ENCODE results near the gene LIN7B. TPM values are rescaled to one million over a fixed set of nuclear protein-coding genes. Genes with fewer than 3 reads are reported as not detected.

The LIN7B gene
- total and polyA plus RNA-seq, 2 of the 13 experiments (the other 11 are each of a cell fraction or from before 2014, with no cell fraction given), result 5.3 to 7.6 TPM

DNA sequence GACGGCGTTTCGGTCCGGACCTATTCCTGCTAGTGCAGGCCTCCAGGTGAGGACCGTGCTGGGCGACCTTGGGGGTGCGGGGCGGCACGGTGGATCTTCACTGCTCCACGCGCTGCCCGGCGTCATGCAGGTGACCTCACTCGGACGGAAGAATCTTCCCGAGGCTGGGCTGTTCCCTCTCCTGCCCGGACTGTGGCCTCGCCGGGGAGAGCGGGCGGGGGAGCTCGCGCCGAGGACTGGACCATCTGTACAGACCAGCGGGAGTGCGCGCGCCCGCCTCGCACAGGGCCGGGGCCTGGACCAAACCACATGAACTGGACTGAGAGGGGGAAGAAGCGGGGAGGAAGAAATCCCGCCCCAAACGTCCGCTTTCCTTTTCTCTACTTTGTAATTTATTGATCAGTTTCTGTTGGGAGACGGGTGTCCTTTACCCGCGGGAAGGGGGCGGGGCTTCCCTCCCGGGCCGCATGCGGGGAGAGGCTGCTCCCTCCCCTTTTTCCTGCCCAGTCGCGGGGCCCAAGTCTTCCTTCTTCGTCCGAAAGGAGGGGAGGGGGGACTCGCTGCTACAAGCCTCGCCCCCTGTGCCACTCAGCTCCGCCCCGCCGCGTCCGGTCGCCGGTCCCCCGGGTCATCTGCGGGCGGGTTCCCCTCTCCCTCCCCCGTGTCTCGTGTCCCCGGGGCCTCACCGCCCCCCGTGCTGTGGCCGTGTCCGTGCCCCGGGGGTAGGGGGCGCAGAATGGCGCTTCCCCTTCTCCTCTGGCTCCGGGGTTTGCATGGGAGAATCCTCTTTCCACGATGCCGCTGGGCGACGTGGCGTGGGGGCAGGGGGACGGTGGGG, 36.2 kb downstream of the LIN7B start (continued):
- TF ChIP-seq PPARG (CRISPR knock-in tag; conservative IDR thresholded peaks at IDR 0.05), result no peak
- 0 out of 2 replicates have a peak, but pooled peaks have one; percentile 0 for TF ChIP-seq KDM5A (IDR thresholded peaks at IDR 0.05; ENCODE audit: borderline replicate concordance, low read length)
- no peak for TF ChIP-seq PCBP1 (IDR thresholded peaks at IDR 0.05; ENCODE audit: borderline replicate concordance, low read depth, low read length)
- no peak for TF ChIP-seq CHCHD3 (CRISPR knock-in tag; IDR thresholded peaks at IDR 0.05)
- no peak for TF ChIP-seq MBNL3 (CRISPR knock-in tag; conservative IDR thresholded peaks at IDR 0.05)
- no peak; the same call in none of the 2 replicates for TF ChIP-seq ZSCAN25 (CRISPR knock-in tag; IDR thresholded peaks at IDR 0.05)
- no peak for TF ChIP-seq MEIS2 (CRISPR knock-in tag; IDR thresholded peaks at IDR 0.05)
- no peak for TF ChIP-seq ZNF644 (CRISPR knock-in tag; IDR thresholded peaks at IDR 0.05; ENCODE audit: low read depth)
- TF ChIP-seq SMARCC2 (IDR thresholded peaks at IDR 0.05), result no peak
- TF ChIP-seq, protein P1, sequence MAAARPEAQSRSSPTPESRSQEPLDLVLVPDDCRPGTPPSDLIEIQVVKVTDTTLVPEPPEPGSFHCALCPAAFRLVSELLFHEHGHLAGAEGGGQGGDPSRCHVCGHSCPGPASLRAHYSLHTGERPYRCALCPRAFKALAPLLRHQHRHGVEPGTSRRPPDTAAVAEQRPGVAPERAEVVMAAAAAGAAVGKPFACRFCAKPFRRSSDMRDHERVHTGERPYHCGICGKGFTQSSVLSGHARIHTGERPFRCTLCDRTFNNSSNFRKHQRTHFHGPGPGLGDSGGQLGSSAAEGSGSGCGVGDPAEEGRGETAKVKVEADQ (CRISPR knock-in tag; IDR thresholded peaks at IDR 0.05; ENCODE audit: borderline replicate concordance), result no peak
- TF ChIP-seq NR2F2 (IDR thresholded peaks at IDR 0.05; ENCODE audit: borderline replicate concordance, low read depth), result no peak
- TF ChIP-seq, protein P2, sequence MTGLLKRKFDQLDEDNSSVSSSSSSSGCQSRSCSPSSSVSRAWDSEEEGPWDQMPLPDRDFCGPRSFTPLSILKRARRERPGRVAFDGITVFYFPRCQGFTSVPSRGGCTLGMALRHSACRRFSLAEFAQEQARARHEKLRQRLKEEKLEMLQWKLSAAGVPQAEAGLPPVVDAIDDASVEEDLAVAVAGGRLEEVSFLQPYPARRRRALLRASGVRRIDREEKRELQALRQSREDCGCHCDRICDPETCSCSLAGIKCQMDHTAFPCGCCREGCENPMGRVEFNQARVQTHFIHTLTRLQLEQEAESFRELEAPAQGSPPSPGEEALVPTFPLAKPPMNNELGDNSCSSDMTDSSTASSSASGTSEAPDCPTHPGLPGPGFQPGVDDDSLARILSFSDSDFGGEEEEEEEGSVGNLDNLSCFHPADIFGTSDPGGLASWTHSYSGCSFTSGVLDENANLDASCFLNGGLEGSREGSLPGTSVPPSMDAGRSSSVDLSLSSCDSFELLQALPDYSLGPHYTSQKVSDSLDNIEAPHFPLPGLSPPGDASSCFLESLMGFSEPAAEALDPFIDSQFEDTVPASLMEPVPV (CRISPR knock-in tag; IDR thresholded peaks at IDR 0.05), result 0 out of 2 replicates have a peak, but pooled peaks have one; percentile 50
- TF ChIP-seq NKX3-1 (CRISPR knock-in tag; IDR thresholded peaks at IDR 0.05), result no peak
- peak; percentile 61; the same call in 1 of the 2 replicates for TF ChIP-seq PAX8 (CRISPR knock-in tag; IDR thresholded peaks at IDR 0.05; ENCODE audit: borderline replicate concordance)
- no peak; the same call in 1 of the 2 replicates for TF ChIP-seq RAD21 (CRISPR knock-in tag; IDR thresholded peaks at IDR 0.05)
- TF ChIP-seq, protein P3, sequence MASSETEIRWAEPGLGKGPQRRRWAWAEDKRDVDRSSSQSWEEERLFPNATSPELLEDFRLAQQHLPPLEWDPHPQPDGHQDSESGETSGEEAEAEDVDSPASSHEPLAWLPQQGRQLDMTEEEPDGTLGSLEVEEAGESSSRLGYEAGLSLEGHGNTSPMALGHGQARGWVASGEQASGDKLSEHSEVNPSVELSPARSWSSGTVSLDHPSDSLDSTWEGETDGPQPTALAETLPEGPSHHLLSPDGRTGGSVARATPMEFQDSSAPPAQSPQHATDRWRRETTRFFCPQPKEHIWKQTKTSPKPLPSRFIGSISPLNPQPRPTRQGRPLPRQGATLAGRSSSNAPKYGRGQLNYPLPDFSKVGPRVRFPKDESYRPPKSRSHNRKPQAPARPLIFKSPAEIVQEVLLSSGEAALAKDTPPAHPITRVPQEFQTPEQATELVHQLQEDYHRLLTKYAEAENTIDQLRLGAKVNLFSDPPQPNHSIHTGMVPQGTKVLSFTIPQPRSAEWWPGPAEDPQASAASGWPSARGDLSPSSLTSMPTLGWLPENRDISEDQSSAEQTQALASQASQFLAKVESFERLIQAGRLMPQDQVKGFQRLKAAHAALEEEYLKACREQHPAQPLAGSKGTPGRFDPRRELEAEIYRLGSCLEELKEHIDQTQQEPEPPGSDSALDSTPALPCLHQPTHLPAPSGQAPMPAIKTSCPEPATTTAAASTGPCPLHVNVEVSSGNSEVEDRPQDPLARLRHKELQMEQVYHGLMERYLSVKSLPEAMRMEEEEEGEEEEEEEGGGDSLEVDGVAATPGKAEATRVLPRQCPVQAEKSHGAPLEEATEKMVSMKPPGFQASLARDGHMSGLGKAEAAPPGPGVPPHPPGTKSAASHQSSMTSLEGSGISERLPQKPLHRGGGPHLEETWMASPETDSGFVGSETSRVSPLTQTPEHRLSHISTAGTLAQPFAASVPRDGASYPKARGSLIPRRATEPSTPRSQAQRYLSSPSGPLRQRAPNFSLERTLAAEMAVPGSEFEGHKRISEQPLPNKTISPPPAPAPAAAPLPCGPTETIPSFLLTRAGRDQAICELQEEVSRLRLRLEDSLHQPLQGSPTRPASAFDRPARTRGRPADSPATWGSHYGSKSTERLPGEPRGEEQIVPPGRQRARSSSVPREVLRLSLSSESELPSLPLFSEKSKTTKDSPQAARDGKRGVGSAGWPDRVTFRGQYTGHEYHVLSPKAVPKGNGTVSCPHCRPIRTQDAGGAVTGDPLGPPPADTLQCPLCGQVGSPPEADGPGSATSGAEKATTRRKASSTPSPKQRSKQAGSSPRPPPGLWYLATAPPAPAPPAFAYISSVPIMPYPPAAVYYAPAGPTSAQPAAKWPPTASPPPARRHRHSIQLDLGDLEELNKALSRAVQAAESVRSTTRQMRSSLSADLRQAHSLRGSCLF (CRISPR knock-in tag; IDR thresholded peaks at IDR 0.05; ENCODE audit: borderline replicate concordance), result no peak
- no peak; the same call in 1 of the 2 replicates for TF ChIP-seq AKAP8 (CRISPR knock-in tag; IDR thresholded peaks at IDR 0.05)
- TF ChIP-seq, protein P4, sequence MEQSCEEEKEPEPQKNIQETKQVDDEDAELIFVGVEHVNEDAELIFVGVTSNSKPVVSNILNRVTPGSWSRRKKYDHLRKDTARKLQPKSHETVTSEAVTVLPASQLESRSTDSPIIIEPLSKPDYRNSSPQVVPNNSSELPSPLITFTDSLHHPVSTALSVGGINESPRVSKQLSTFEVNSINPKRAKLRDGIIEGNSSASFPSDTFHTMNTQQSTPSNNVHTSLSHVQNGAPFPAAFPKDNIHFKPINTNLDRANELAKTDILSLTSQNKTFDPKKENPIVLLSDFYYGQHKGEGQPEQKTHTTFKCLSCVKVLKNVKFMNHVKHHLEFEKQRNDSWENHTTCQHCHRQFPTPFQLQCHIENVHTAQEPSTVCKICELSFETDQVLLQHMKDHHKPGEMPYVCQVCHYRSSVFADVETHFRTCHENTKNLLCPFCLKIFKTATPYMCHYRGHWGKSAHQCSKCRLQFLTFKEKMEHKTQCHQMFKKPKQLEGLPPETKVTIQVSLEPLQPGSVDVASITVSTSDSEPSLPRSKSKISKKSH (CRISPR knock-in tag; IDR thresholded peaks at IDR 0.05; ENCODE audit: borderline replicate concordance), result peak; percentile 79; the same call in 1 of the 2 replicates
- no peak for TF ChIP-seq ZNF124 (CRISPR knock-in tag; IDR thresholded peaks at IDR 0.05)
- no peak for TF ChIP-seq ZNF446 (CRISPR knock-in tag; IDR thresholded peaks at IDR 0.05)
- TF ChIP-seq ZNF709 (CRISPR knock-in tag; IDR thresholded peaks at IDR 0.05), result no peak

Data from HepG2 (cell line).